Gastrocnemius medialis (tissue), 4 donors: Measurements from ENCODE around the gene SSBP3.

ENCODE experiments used
- CTCF ChIP-seq, 5 experiments: fragments of 450-650 bp in 3 of 5; fragments of 200-600 bp in 2 of 5; sonication (generic) in 2 of 5; IDR thresholded peaks in 4 of 5; conservative IDR thresholded peaks in 1 of 5; 1 replicate in 4 of 5; 2 replicates in 1 of 5; pipeline ENCODE4 v1.5.1; 2016 to 2019; ENCODE audit warnings: antibody characterized with exemption in 5 of 5, mild to moderate bottlenecking in 3 of 5, moderate library complexity in 3 of 5
- POLR2A ChIP-seq, 2 donors: fragments of 450-650 bp; IDR thresholded peaks; one replicate each; pipeline ENCODE4 v1.6.1; 2017; ENCODE audit warnings: antibody characterized with exemption in 2 of 2, mild to moderate bottlenecking in 2 of 2, moderate library complexity in 2 of 2

- peak in 2 of 5 experiments; percentile 10 for TF ChIP-seq CTCF (IDR thresholded peaks at IDR 0.05 in 4 of 5, conservative IDR thresholded peaks at IDR 0.05 in 1 of 5)
- TF ChIP-seq POLR2A (IDR thresholded peaks at IDR 0.05): peak in 1 of 2 donors; percentile 34
Observed at GRCh38 chr1:54404939-54405897, 976 bp downstream of the SSBP3 start.
